Calu3 (cell line): ENCODE data around the gene TMIGD1. TPM values are rescaled to one million over a fixed set of nuclear protein-coding genes. Genes with fewer than 3 reads are reported as not detected.

Experiments
- BruUV-seq: library from RNA; stranded (reverse); fragments of 400-500 nt; replicated peaks from 2 replicates; lab custom pipeline; 2021; lab: Mats Ljungman, UMichigan
- CTCF ChIA-PET: fragments of 300-600 bp; sonication (Branson Sonifier 250); formaldehyde crosslinking; loops from one replicate; lab custom pipeline; 2022; ENCODE audit warnings: antibody characterized with exemption; lab: Charles Lee
- DNase-seq: peaks from one replicate; pipeline ENCODE4 v3.0.0; 2022
- H3K27ac Mint-ChIP-seq: one replicate; pipeline ENCODE4 v1.8.0; 2022; ENCODE audit warnings: mixed read lengths; ENCODE audit not compliant: unreplicated experiment
- H3K27me3 Mint-ChIP-seq: one replicate; pipeline ENCODE4 v1.8.0; 2022; ENCODE audit warnings: mixed read lengths; ENCODE audit not compliant: unreplicated experiment
- H3K36me3 Mint-ChIP-seq: one replicate; pipeline ENCODE4 v1.8.0; 2022; ENCODE audit warnings: mild to moderate bottlenecking, moderate library complexity, mixed read lengths; ENCODE audit not compliant: insufficient read depth, unreplicated experiment
- H3K4me1 Mint-ChIP-seq: one replicate; pipeline ENCODE4 v1.8.0; 2022; ENCODE audit warnings: mild to moderate bottlenecking, low read depth, mixed read lengths; ENCODE audit not compliant: unreplicated experiment
- H3K4me3 Mint-ChIP-seq: one replicate; pipeline ENCODE4 v1.8.0; 2022; ENCODE audit warnings: mild to moderate bottlenecking, low read depth, moderate library complexity, mixed read lengths; ENCODE audit not compliant: unreplicated experiment
- H3K9me3 Mint-ChIP-seq: one replicate; pipeline ENCODE4 v1.8.0; 2022; ENCODE audit warnings: low read depth, mixed read lengths; ENCODE audit not compliant: unreplicated experiment
- CTCF ChIP-seq: fragments of 200-600 bp; IDR thresholded peaks from one replicate; pipeline ENCODE4 v1.8.0; 2022; ENCODE audit warnings: antibody characterized with exemption; ENCODE audit not compliant: unreplicated experiment
- intact Hi-C: fragments of 100-400 bp; cut with micrococcal nuclease; formaldehyde crosslinking; loops from one replicate; pipeline ENCODE4 v1.10.0; 2022; ENCODE audit not compliant: unreplicated experiment
- total RNA-seq: library from RNA; stranded (reverse); gene quantifications from 2 replicates; pipeline ENCODE4 v1.2.3, GENCODE V29; 2022

TMIGD1 gene
- total RNA-seq, 1 experiment from 2014 or later, result not detected

- no peaks in the 10 kb centered on the region for H3K36me3 Mint-ChIP-seq
- intact Hi-C loops, result no loop called here
- H3K27me3 Mint-ChIP-seq, result no peaks in the 10 kb centered on the region
- BruUV-seq, result no TSS peak
- H3K4me3 Mint-ChIP-seq, result no peak overlapping the region
- CTCF ChIA-PET, result interaction anchor here (1.5 kb wide), 1 partner anchor 25 kb away, joined by 5 read pairs; no protein-coding TSS in a partner anchor
- H3K4me1 Mint-ChIP-seq, result peaks cover 17% of the 10 kb centered on the region
- H3K9me3 Mint-ChIP-seq, result no peaks in the 10 kb centered on the region
- no peak for TF ChIP-seq CTCF
- no peak for DNase-seq
- no peak overlapping the region for H3K27ac Mint-ChIP-seq
Observed at GRCh38 chr17:30369995-30370394, 36.1 kb upstream of the TMIGD1 start.

- no peaks in the 10 kb centered on the region for H3K27me3 Mint-ChIP-seq
- no peak for TF ChIP-seq CTCF
- H3K4me1 Mint-ChIP-seq, result peaks cover 18% of the 10 kb centered on the region
- no peak overlapping the region for H3K27ac Mint-ChIP-seq
- no peak for DNase-seq
- H3K36me3 Mint-ChIP-seq, result no peaks in the 10 kb centered on the region
- H3K4me3 Mint-ChIP-seq, result no peak overlapping the region
- no TSS peak for BruUV-seq
- intact Hi-C loops, result no loop called here
- H3K9me3 Mint-ChIP-seq, result no peaks in the 10 kb centered on the region
- CTCF ChIA-PET, result interaction anchor here (1.5 kb wide), 1 partner anchor 24 kb away, joined by 5 read pairs; no protein-coding TSS in a partner anchor
Observed at GRCh38 chr17:30368912-30369720, 35.3 kb upstream of the TMIGD1 start.

- DNase-seq, result no peak
- intact Hi-C loops, result no loop called here
- Mint-ChIP-seq H3K4me3 (no peak overlapping the region), H3K27ac (no peak overlapping the region), H3K36me3 (no peaks in the 10 kb centered on the region), H3K27me3 (no peaks in the 10 kb centered on the region), H3K4me1 (peaks cover 23% of the 10 kb centered on the region), H3K9me3 (no peaks in the 10 kb centered on the region)
- TF ChIP-seq CTCF, result no peak
- no TSS peak for BruUV-seq
- CTCF ChIA-PET, result no interaction called here
Observed at GRCh38 chr17:30366536-30366935, 32.7 kb upstream of the TMIGD1 start.

- Mint-ChIP-seq H3K27me3 (no peaks in the 10 kb centered on the region), H3K4me3 (no peak overlapping the region), H3K36me3 (no peaks in the 10 kb centered on the region), H3K9me3 (peaks cover 6% of the 10 kb centered on the region), H3K27ac (no peak overlapping the region), H3K4me1 (peaks cover 6% of the 10 kb centered on the region)
- TF ChIP-seq CTCF, result no peak
- DNase-seq, result peak; percentile 56
- BruUV-seq, result no TSS peak
- CTCF ChIA-PET, result interaction anchor here (1.0 to 1.2 kb wide), 2 partner anchors 13 to 19 kb away, joined by 7 to 8 read pairs; no protein-coding TSS in a partner anchor
- intact Hi-C loops, result no loop called here
Observed at GRCh38 chr17:30363715-30364202, 29.9 kb upstream of the TMIGD1 start.
